IMR-90 (cell line): Measurements from ENCODE around the gene THYN1. TPM values are rescaled to one million over a fixed set of nuclear protein-coding genes. Genes with fewer than 3 reads are reported as not detected.

Experiments used
- ATAC-seq: fragments of 200-7000 bp; cut with Tn5 transposase; 2 replicates; pipeline ENCODE4 v1.9.1; 2020; ENCODE audit warnings: low read depth, mild to moderate bottlenecking, moderate library complexity
- BruUV-seq: library from RNA; stranded (reverse); fragments of 400-500 nt; replicated peaks from 2 replicates; lab custom pipeline; 2021; lab: Mats Ljungman, UMichigan
- CTCF ChIA-PET: fragments of 300-600 bp; formaldehyde crosslinking; extraction: SDS; loops from one replicate; lab custom pipeline; 2021; ENCODE audit warnings: antibody characterized with exemption; lab: Yijun Ruan, JAX
- POLR2A ChIA-PET: fragments of 300-600 bp; sonication (Branson Sonifier 250); formaldehyde crosslinking; loops from one replicate; lab custom pipeline; 2022; ENCODE audit warnings: antibody characterized with exemption; ENCODE audit not compliant: unreplicated experiment; lab: Charles Lee
- DNase-seq: peaks from one replicate; pipeline ENCODE4 v3.0.0; 2013
- H2AFZ ChIP-seq: replicated peaks from 2 replicates; pipeline ENCODE3; 2013; ENCODE audit warnings: low read length, mild to moderate bottlenecking; ENCODE audit not compliant: poor library complexity
- H2AK5ac ChIP-seq: 2 replicates; pipeline ENCODE4 v1.6.1; 2013; ENCODE audit warnings: low read depth, low read length, inconsistent platforms
- H2AK9ac ChIP-seq: replicated peaks from 2 replicates; pipeline ENCODE3; 2013; ENCODE audit warnings: mild to moderate bottlenecking, low read depth, low read length, moderate library complexity; ENCODE audit not compliant: poor library complexity
- H2BK120ac ChIP-seq: 2 replicates; pipeline ENCODE4 v1.6.1; 2013; ENCODE audit warnings: low read depth, low read length, inconsistent platforms
- H2BK15ac ChIP-seq: 3 replicates; pipeline ENCODE4 v1.6.1; 2013; ENCODE audit warnings: low read depth, low read length, inconsistent platforms
- H2BK20ac ChIP-seq: 2 replicates; pipeline ENCODE4 v1.6.1; 2013; ENCODE audit warnings: low read depth, mild to moderate bottlenecking, inconsistent platforms, low read length, moderate library complexity
- H2BK5ac ChIP-seq: 2 replicates; pipeline ENCODE4 v1.6.1; 2013; ENCODE audit warnings: mild to moderate bottlenecking, low read depth, low read length, inconsistent platforms; ENCODE audit not compliant: poor library complexity, severe bottlenecking
- H3K14ac ChIP-seq: replicated peaks from 2 replicates; pipeline ENCODE4 v1.6.1; 2013; ENCODE audit warnings: low read depth, low read length, inconsistent platforms
- H3K18ac ChIP-seq: 2 replicates; pipeline ENCODE4 v1.6.1; 2013; ENCODE audit warnings: low read depth, low read length, control low read depth
- H3K23ac ChIP-seq: 2 replicates; pipeline ENCODE4 v1.6.1; 2013; ENCODE audit warnings: low read depth, low read length, inconsistent platforms
- H3K27ac ChIP-seq: 2 replicates; pipeline ENCODE4 v1.5.1; 2013; ENCODE audit warnings: mild to moderate bottlenecking, control low read depth, low read length; ENCODE audit not compliant: insufficient read depth
- H3K27me3 ChIP-seq: 2 replicates; pipeline ENCODE4 v1.6.1; 2013; ENCODE audit warnings: low read length; ENCODE audit not compliant: control insufficient read depth, insufficient read depth
- H3K36me3 ChIP-seq: 2 replicates; pipeline ENCODE4 v1.6.1; 2013; ENCODE audit warnings: low read length, mixed read lengths; ENCODE audit not compliant: control insufficient read depth, insufficient read depth
- H3K4ac ChIP-seq: 2 replicates; pipeline ENCODE4 v1.6.1; 2013; ENCODE audit warnings: low read depth, low read length, inconsistent platforms
- H3K4me1 ChIP-seq: 2 replicates; pipeline ENCODE4 v1.6.1; 2013; ENCODE audit warnings: low read length, mixed read lengths; ENCODE audit not compliant: control insufficient read depth, insufficient read depth
- H3K4me2 ChIP-seq: 2 replicates; pipeline ENCODE4 v1.6.1; 2013; ENCODE audit warnings: low read depth, mild to moderate bottlenecking, control low read depth, low read length, moderate library complexity
- H3K4me3 ChIP-seq: 2 replicates; pipeline ENCODE4 v1.5.1; 2013; ENCODE audit warnings: low read depth, mild to moderate bottlenecking, control low read depth, low read length, moderate library complexity; ENCODE audit not compliant: insufficient read depth
- H3K56ac ChIP-seq: 2 replicates; pipeline ENCODE4 v1.6.1; 2013; ENCODE audit warnings: low read length, inconsistent platforms; ENCODE audit not compliant: insufficient read depth; ENCODE audit errors: extremely low read depth
- H3K79me1 ChIP-seq, 2 experiments: 2 replicates each; pipeline ENCODE4 v1.6.1; 2013; ENCODE audit warnings: low read length in 2 of 2, inconsistent platforms in 1 of 2, low read depth in 1 of 2
- H3K9ac ChIP-seq: 2 replicates; pipeline ENCODE4 v1.6.1; 2013; ENCODE audit warnings: low read depth, low read length, control low read depth
- H3K9me1 ChIP-seq: 2 replicates; pipeline ENCODE4 v1.6.1; 2013; ENCODE audit warnings: low read length, inconsistent platforms; ENCODE audit not compliant: insufficient read depth
- H3K9me3 ChIP-seq: 2 replicates; pipeline ENCODE4 v1.6.1; 2013; ENCODE audit warnings: low read length; ENCODE audit not compliant: control insufficient read depth, insufficient read depth
- H4K20me1 ChIP-seq: 2 replicates; pipeline ENCODE4 v1.6.1; 2013; ENCODE audit warnings: low read length, inconsistent platforms; ENCODE audit not compliant: insufficient read depth
- H4K5ac ChIP-seq: 2 replicates; pipeline ENCODE4 v1.6.1; 2013; ENCODE audit warnings: mild to moderate bottlenecking, low read depth, low read length, control low read depth
- H4K8ac ChIP-seq, 2 experiments: 2 replicates each; pipeline ENCODE4 v1.6.1; 2013; ENCODE audit warnings: low read depth in 2 of 2, low read length in 2 of 2, control low read depth in 1 of 2, inconsistent platforms in 1 of 2
- H4K91ac ChIP-seq: 2 replicates; pipeline ENCODE4 v1.6.1; 2013; ENCODE audit warnings: low read depth, low read length, inconsistent platforms; ENCODE audit not compliant: insufficient read depth
- BHLHE40 ChIP-seq: fragments of 150-350 bp; IDR thresholded peaks from 2 replicates; pipeline ENCODE4 v1.6.1; 2016; ENCODE audit warnings: mild to moderate bottlenecking, low read depth, low read length
- CEBPB ChIP-seq: IDR thresholded peaks from 2 replicates; pipeline ENCODE4 v1.6.1; 2012; ENCODE audit warnings: low read depth, low read length, improper control_type of control experiment
- CHD1 ChIP-seq: IDR thresholded peaks from 2 replicates; pipeline ENCODE4 v1.6.1; 2012; ENCODE audit warnings: low read depth, low read length, improper control_type of control experiment
- CTCF ChIP-seq: conservative IDR thresholded peaks from 2 replicates; pipeline ENCODE4 v1.5.1; 2012; ENCODE audit warnings: mild to moderate bottlenecking, low read depth, low read length, improper control_type of control experiment
- FOS ChIP-seq: fragments of 150-350 bp; IDR thresholded peaks from 2 replicates; pipeline ENCODE4 v1.6.1; 2016; ENCODE audit warnings: low read depth, low read length
- MAFK ChIP-seq: IDR thresholded peaks from 2 replicates; pipeline ENCODE4 v1.6.1; 2012; ENCODE audit warnings: low read depth, low read length, improper control_type of control experiment
- MAZ ChIP-seq: IDR thresholded peaks from 2 replicates; pipeline ENCODE4 v1.6.1; 2012; ENCODE audit warnings: low read depth, mild to moderate bottlenecking, low read length, improper control_type of control experiment, moderate library complexity, borderline replicate concordance
- MXI1 ChIP-seq: IDR thresholded peaks from 2 replicates; pipeline ENCODE4 v1.6.1; 2012; ENCODE audit warnings: low read depth, mild to moderate bottlenecking, low read length, moderate library complexity, borderline replicate concordance
- NFE2L2 ChIP-seq: fragments of 150-350 bp; IDR thresholded peaks from 2 replicates; pipeline ENCODE4 v1.6.1; 2016; ENCODE audit warnings: low read depth, mild to moderate bottlenecking, low read length
- POLR2A ChIP-seq: IDR thresholded peaks from 2 replicates; pipeline ENCODE4 v1.6.1; 2012; ENCODE audit warnings: mild to moderate bottlenecking, low read depth, low read length
- RAD21 ChIP-seq: IDR thresholded peaks from 2 replicates; pipeline ENCODE4 v1.6.1; 2012; ENCODE audit warnings: low read length, improper control_type of control experiment
- RCOR1 ChIP-seq: IDR thresholded peaks from 2 replicates; pipeline ENCODE4 v1.6.1; 2012; ENCODE audit warnings: mild to moderate bottlenecking, low read length, improper control_type of control experiment; ENCODE audit not compliant: insufficient replicate concordance
- RFX5 ChIP-seq: IDR thresholded peaks from 2 replicates; pipeline ENCODE4 v1.8.0; 2012; ENCODE audit warnings: low read depth, mild to moderate bottlenecking, low read length, moderate library complexity
- SMC3 ChIP-seq: fragments of 150-350 bp; IDR thresholded peaks from 2 replicates; pipeline ENCODE4 v1.6.1; 2016; ENCODE audit warnings: low read depth, mild to moderate bottlenecking, antibody characterized with exemption, low read length, moderate library complexity
- USF2 ChIP-seq: fragments of 150-350 bp; IDR thresholded peaks from 2 replicates; pipeline ENCODE4 v1.6.1; 2017; ENCODE audit warnings: mild to moderate bottlenecking, antibody characterized with exemption, low read length, low read depth
- WGBS, 2 experiments: methylation state at CpG; one replicate each; pipeline versions ENCODE4 v1.1.5 to v1.1.7; 2013; ENCODE audit warnings: missing lambda C conversion rate in 2 of 2; ENCODE audit not compliant: insufficient read length in 1 of 2; ENCODE audit errors: extremely low coverage in 2 of 2; 5-methylcytosine and 5-hydroxymethylcytosine counted together
- dilution Hi-C: fragments of 300-500 bp; cut with HindIII; formaldehyde crosslinking; loops from one replicate; pipeline ENCODE4 v1.14.3; 2018; ENCODE audit warnings: low sequenced_read_pairs; ENCODE audit not compliant: unreplicated experiment
- in situ Hi-C: fragments of 300-500 bp; cut with MboI; formaldehyde crosslinking; loops from 3 replicates; pipeline ENCODE4 v1.14.3; 2019; ENCODE audit warnings: low sequenced_read_pairs, inconsistent platforms, mixed read lengths
- intact Hi-C: fragments of 100-400 bp; cut with micrococcal nuclease; formaldehyde crosslinking; loops from 2 replicates; pipeline ENCODE4 v1.10.0; 2022
- polyA plus RNA-seq, 3 experiments: library from polyadenylated mRNA; depleted of rRNA; stranded (reverse); fragments of >200 nt; gene quantifications; 2 replicates each; pipeline ENCODE4 v1.2.3, GENCODE V29; 2012; ENCODE audit warnings: low replicate concordance in 1 of 3
- total RNA-seq: library from RNA; depleted of rRNA; stranded (reverse); fragments of >200 nt; gene quantifications from 2 replicates; pipeline ENCODE4 v1.2.3, GENCODE V29; 2012
- TF ChIP-seq, protein P1 (sequence below): fragments of 150-350 bp; IDR thresholded peaks from 2 replicates; pipeline ENCODE4 v1.6.1; 2016; ENCODE audit warnings: low read depth, mild to moderate bottlenecking, low read length, moderate library complexity, borderline replicate concordance

Gene THYN1
- total and polyA plus RNA-seq, 2 of the 4 experiments (the other 2 are of a cell fraction) = 43.1 to 72.1 TPM

- Histone ChIP-seq H4K91ac (no peak overlapping the region), H3K9ac (no peak overlapping the region), H4K20me1 (peaks cover 3% of the 10 kb centered on the region), H3K9me1 (peaks cover 3% of the 10 kb centered on the region; the same call in 1 of the 2 replicates), H2BK120ac (no peak overlapping the region), H3K4ac (no peak overlapping the region), H3K56ac (no peak overlapping the region), H2AK9ac (no peak overlapping the region), H2AK5ac (no peak overlapping the region), H3K27ac (no peak overlapping the region), H3K4me1 (no peaks in the 10 kb centered on the region), H3K23ac (no peak overlapping the region), H3K27me3 (no peaks in the 10 kb centered on the region), H2BK5ac (no peak overlapping the region), H3K36me3 (peaks cover 27% of the 10 kb centered on the region), H3K14ac (no peak overlapping the region), H2AFZ (no peak overlapping the region), H3K18ac (no peak overlapping the region), H2BK15ac (no peak overlapping the region), H3K9me3 (no peaks in the 10 kb centered on the region), H2BK20ac (no peak overlapping the region), H4K5ac (no peak overlapping the region), H3K4me3 (no peak overlapping the region), H4K8ac (no peak overlapping the region), H3K79me1 (peaks cover 12 to 27% of the 10 kb centered on the region in 2 experiments), H3K4me2 (no peak overlapping the region)
- POLR2A ChIA-PET = no interaction called here
- no peak for TF ChIP-seq NFE2L2
- TF ChIP-seq CHD1 = no peak
- no peak for TF ChIP-seq MAFK
- TF ChIP-seq MXI1 = no peak
- TF ChIP-seq BHLHE40 = no peak
- TF ChIP-seq CTCF = no peak
- no peak for TF ChIP-seq SMC3
- TF ChIP-seq FOS = no peak
- no peak for TF ChIP-seq POLR2A
- TF ChIP-seq, protein P1, sequence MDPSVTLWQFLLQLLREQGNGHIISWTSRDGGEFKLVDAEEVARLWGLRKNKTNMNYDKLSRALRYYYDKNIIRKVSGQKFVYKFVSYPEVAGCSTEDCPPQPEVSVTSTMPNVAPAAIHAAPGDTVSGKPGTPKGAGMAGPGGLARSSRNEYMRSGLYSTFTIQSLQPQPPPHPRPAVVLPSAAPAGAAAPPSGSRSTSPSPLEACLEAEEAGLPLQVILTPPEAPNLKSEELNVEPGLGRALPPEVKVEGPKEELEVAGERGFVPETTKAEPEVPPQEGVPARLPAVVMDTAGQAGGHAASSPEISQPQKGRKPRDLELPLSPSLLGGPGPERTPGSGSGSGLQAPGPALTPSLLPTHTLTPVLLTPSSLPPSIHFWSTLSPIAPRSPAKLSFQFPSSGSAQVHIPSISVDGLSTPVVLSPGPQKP = no peak
- no peak for TF ChIP-seq RAD21
- no peak for TF ChIP-seq CEBPB
- TF ChIP-seq RFX5 = no peak
- TF ChIP-seq RCOR1 = no peak
- no peak for TF ChIP-seq MAZ
- TF ChIP-seq USF2 = no peak
- dilution Hi-C loops = no loop called here
- in situ Hi-C loops = no loop called here
- CTCF ChIA-PET = no interaction called here
- BruUV-seq = no TSS peak
- no peak; the same call in 1 of the 2 replicates for ATAC-seq
- WGBS, 2 experiments = 71% methylated on average over 3 of the region's 11 CpGs; no CpG with 5 or more reads in 1 of the 2 experiments
- DNase-seq = no peak
- intact Hi-C loops = no loop called here
Observed at GRCh38 chr11:134237557-134237922, 15.6 kb downstream of the THYN1 start.
